K562 (cell line): ENCODE results near the gene FBLN2. TPM values are rescaled to one million over a fixed set of nuclear protein-coding genes. Genes with fewer than 3 reads are reported as not detected.

Experiments used
- BRCA1 ChIP-seq, 2 experiments: fragments of 450-650 bp in 1 of 2; sonication (generic) in 1 of 2; formaldehyde crosslinking in 1 of 2; IDR thresholded peaks; 2 replicates each; pipeline versions ENCODE4 v1.5.0 to v1.6.1; 2017 to 2020; ENCODE audit warnings: mild to moderate bottlenecking in 1 of 2, missing genetic modification reagents in 1 of 2
- E2F4 ChIP-seq: sonication (generic); formaldehyde crosslinking; IDR thresholded peaks from 2 replicates; pipeline ENCODE4 v1.8.0; 2022; ENCODE audit warnings: mild to moderate bottlenecking, low read depth, missing genetic modification reagents
- IRF2 ChIP-seq: sonication (generic); formaldehyde crosslinking; IDR thresholded peaks from 2 replicates; pipeline ENCODE4 v1.8.1; 2022; ENCODE audit warnings: mild to moderate bottlenecking, missing genetic modification reagents
- KDM1A ChIP-seq, 2 experiments: fragments of 450-650 bp; IDR thresholded peaks; 2 replicates each; pipeline ENCODE4 v1.6.1; 2016; ENCODE audit warnings: mild to moderate bottlenecking in 2 of 2
- KLF1 ChIP-seq: fragments of 450-650 bp; IDR thresholded peaks from 2 replicates; pipeline ENCODE4 v1.6.1; 2016; ENCODE audit warnings: missing genetic modification characterization, missing compliant biosample characterization
- KLF10 ChIP-seq: fragments of 250-450 bp; sonication (Bioruptor Pico); IDR thresholded peaks from 2 replicates; pipeline ENCODE4 v1.6.1; 2021; ENCODE audit warnings: matching md5 sums
- MIER1 ChIP-seq: fragments of 450-650 bp; IDR thresholded peaks from 2 replicates; pipeline ENCODE4 v1.6.1; 2016; ENCODE audit warnings: antibody characterized with exemption, mild to moderate bottlenecking, low read depth
- MTF1 ChIP-seq: fragments of 250-450 bp; sonication (Bioruptor Pico); IDR thresholded peaks from 2 replicates; pipeline ENCODE4 v1.9.0; 2021; ENCODE audit warnings: moderate library complexity, mild to moderate bottlenecking, inconsistent platforms, borderline replicate concordance
- NELFE ChIP-seq: IDR thresholded peaks from 2 replicates; pipeline ENCODE4 v1.6.1; 2011; ENCODE audit warnings: mild to moderate bottlenecking; ENCODE audit not compliant: insufficient read depth, insufficient read length
- NEUROD1 ChIP-seq: fragments of 150-350 bp; IDR thresholded peaks from 2 replicates; pipeline ENCODE4 v1.6.1; 2014; ENCODE audit warnings: borderline replicate concordance, low read length, low read depth; ENCODE audit not compliant: partially characterized antibody
- NFATC3 ChIP-seq: fragments of 450-650 bp; IDR thresholded peaks from 2 replicates; pipeline ENCODE4 v1.6.1; 2017; ENCODE audit warnings: mild to moderate bottlenecking
- NONO ChIP-seq, 2 experiments: fragments of 200-400 bp in 1 of 2; fragments of 450-650 bp in 1 of 2; formaldehyde crosslinking in 1 of 2; IDR thresholded peaks; 2 replicates each; pipeline ENCODE4 v1.6.1; 2017; ENCODE audit warnings: low read depth in 2 of 2, mild to moderate bottlenecking in 2 of 2, moderate library complexity in 2 of 2, low read length in 1 of 2
- NRF1 ChIP-seq, 2 experiments: fragments of 450-650 bp; IDR thresholded peaks in 1 of 2; conservative IDR thresholded peaks in 1 of 2; 2 replicates each; pipeline ENCODE4 v1.6.1; 2014; ENCODE audit warnings: mild to moderate bottlenecking in 2 of 2
- POLR2AphosphoS5 ChIP-seq: IDR thresholded peaks from 2 replicates; pipeline ENCODE4 v1.6.1; 2011; ENCODE audit warnings: mild to moderate bottlenecking, low read depth, low read length, moderate library complexity; ENCODE audit not compliant: control insufficient read depth, insufficient read depth
- SMAD3 ChIP-seq: fragments of 450-650 bp; formaldehyde crosslinking; conservative IDR thresholded peaks from 2 replicates; pipeline ENCODE4 v1.4.0; 2020; ENCODE audit warnings: mild to moderate bottlenecking
- SP2 ChIP-seq: IDR thresholded peaks from 2 replicates; pipeline ENCODE4 v1.6.1; 2011; ENCODE audit warnings: mild to moderate bottlenecking, low read depth, low read length, moderate library complexity; ENCODE audit not compliant: poor library complexity, severe bottlenecking; ENCODE audit errors: extremely low read depth
- TAF1 ChIP-seq: IDR thresholded peaks from 2 replicates; pipeline ENCODE4 v1.6.1; 2011; ENCODE audit warnings: mild to moderate bottlenecking, low read length, moderate library complexity; ENCODE audit not compliant: insufficient read depth, control insufficient read depth, severe bottlenecking; ENCODE audit errors: extremely low read depth
- U2AF2 ChIP-seq: fragments of 200-400 bp; formaldehyde crosslinking; optimal IDR thresholded peaks from 2 replicates; pipeline ENCODE3; 2017; ENCODE audit warnings: low read depth, mild to moderate bottlenecking, low read length
- ZC3H11A ChIP-seq: IDR thresholded peaks from 2 replicates; pipeline ENCODE4 v1.6.1; 2012; ENCODE audit warnings: low read depth, low read length, improper control_type of control experiment
- ZFPM2 ChIP-seq: fragments of 250-450 bp; sonication (Bioruptor Pico); IDR thresholded peaks from 2 replicates; pipeline ENCODE4 v1.5.1; 2022; ENCODE audit warnings: mild to moderate bottlenecking
- ZKSCAN8 ChIP-seq: fragments of 200-800 bp; sonication (Bioruptor generic); IDR thresholded peaks from 2 replicates; pipeline ENCODE4 v1.6.1; 2016; ENCODE audit warnings: missing genetic modification characterization, missing compliant biosample characterization
- ZNF175 ChIP-seq: fragments of 200-800 bp; sonication (Bioruptor generic); IDR thresholded peaks from 2 replicates; pipeline ENCODE4 v1.6.1; 2016; ENCODE audit warnings: low read depth, mild to moderate bottlenecking, missing genetic modification characterization, missing compliant biosample characterization
- ZNF184 ChIP-seq: sonication (generic); formaldehyde crosslinking; IDR thresholded peaks from 2 replicates; pipeline ENCODE4 v1.5.0; 2020; ENCODE audit warnings: missing genetic modification reagents
- ZNF224 ChIP-seq: sonication (generic); formaldehyde crosslinking; IDR thresholded peaks from 2 replicates; pipeline ENCODE4 v1.8.0; 2022; ENCODE audit warnings: mild to moderate bottlenecking, missing genetic modification reagents
- polyA plus RNA-seq, 8 experiments: library from polyadenylated mRNA; depleted of rRNA in 4 of 8; stranded (reverse) in 5 of 8; unstranded in 3 of 8; fragments of >200 nt; fragmentation: Nextera tagmentation in 2 of 8; fragmentation: Illumina TruSeq in 1 of 8; extraction: Ambion mirVana in 2 of 8; extraction: Trizol in 1 of 8; gene quantifications; 2 replicates each; pipeline versions ENCODE4 v1.2.1 to v1.2.3, GENCODE V29; 2011 to 2014; ENCODE audit warnings: inconsistent platforms in 1 of 8, missing spikeins in 1 of 8
- total RNA-seq, 7 experiments: library from RNA; depleted of rRNA in 6 of 7; stranded (reverse); fragments of >200 nt in 6 of 7; fragmentation: Illumina TruSeq in 2 of 7; extraction: Trizol in 2 of 7; gene quantifications; 2 replicates each; pipeline versions ENCODE4 v1.2.1 to v1.2.3, GENCODE V29; 2011 to 2021; ENCODE audit warnings: low replicate concordance in 1 of 7
- TF ChIP-seq, protein P1 (sequence below): fragments of 250-450 bp; sonication (Bioruptor Pico); IDR thresholded peaks from 2 replicates; pipeline ENCODE4 v1.8.0; 2021; ENCODE audit warnings: moderate library complexity, mild to moderate bottlenecking, inconsistent platforms
- TF ChIP-seq, protein P2 (sequence below): fragments of 250-450 bp; sonication (Bioruptor Pico); IDR thresholded peaks from 2 replicates; pipeline ENCODE4 v1.4.0; 2020; ENCODE audit warnings: borderline replicate concordance

Gene FBLN2
- total and polyA plus RNA-seq, 9 of the 15 experiments (the other 6 are each of a cell fraction or from before 2014, with no cell fraction given), result 0.03 to 0.10 (median 0.04) TPM; not detected in 6

- TF ChIP-seq ZNF175 (CRISPR knock-in tag) (no peak), U2AF2 (no peak), BRCA1 (IDR thresholded peaks at IDR 0.05) (no peak), BRCA1 (CRISPR knock-in tag; IDR thresholded peaks at IDR 0.05) (0 out of 2 replicates have a peak, but pooled peaks have one; percentile 10), ZNF184 (no peak), MIER1 (no peak), E2F4 (no peak), ZKSCAN8 (no peak), NFATC3 (no peak), KDM1A (IDR thresholded peaks at IDR 0.05) (no peak), TAF1 (no peak), ZC3H11A (no peak), MTF1 (CRISPR knock-in tag) (no peak), NONO (IDR thresholded peaks at IDR 0.05; ENCODE audit: low read depth in 2 of 2, low read length in 1 of 2) (peak in 1 of 2 experiments; percentile 98; a peak in 2 of 4 replicates), NRF1 (conservative IDR thresholded peaks at IDR 0.05 in 1 of 2, IDR thresholded peaks at IDR 0.05 in 1 of 2) (no peak), SP2 (no peak), ZNF224 (CRISPR knock-in tag) (no peak), SMAD3 (CRISPR knock-in tag) (peak; percentile 62; the same call in 1 of the 2 replicates), IRF2 (CRISPR knock-in tag) (no peak), ZFPM2 (CRISPR knock-in tag) (no peak), KLF1 (tag) (no peak), KLF10 (no peak), NEUROD1 (peak; percentile 66), POLR2AphosphoS5 (no peak), NELFE (no peak)
- TF ChIP-seq, protein P1, sequence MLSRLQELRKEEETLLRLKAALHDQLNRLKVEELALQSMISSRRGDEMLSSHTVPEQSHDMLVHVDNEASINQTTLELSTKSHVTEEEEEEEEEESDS (CRISPR knock-in tag), result no peak
- TF ChIP-seq, protein P2, sequence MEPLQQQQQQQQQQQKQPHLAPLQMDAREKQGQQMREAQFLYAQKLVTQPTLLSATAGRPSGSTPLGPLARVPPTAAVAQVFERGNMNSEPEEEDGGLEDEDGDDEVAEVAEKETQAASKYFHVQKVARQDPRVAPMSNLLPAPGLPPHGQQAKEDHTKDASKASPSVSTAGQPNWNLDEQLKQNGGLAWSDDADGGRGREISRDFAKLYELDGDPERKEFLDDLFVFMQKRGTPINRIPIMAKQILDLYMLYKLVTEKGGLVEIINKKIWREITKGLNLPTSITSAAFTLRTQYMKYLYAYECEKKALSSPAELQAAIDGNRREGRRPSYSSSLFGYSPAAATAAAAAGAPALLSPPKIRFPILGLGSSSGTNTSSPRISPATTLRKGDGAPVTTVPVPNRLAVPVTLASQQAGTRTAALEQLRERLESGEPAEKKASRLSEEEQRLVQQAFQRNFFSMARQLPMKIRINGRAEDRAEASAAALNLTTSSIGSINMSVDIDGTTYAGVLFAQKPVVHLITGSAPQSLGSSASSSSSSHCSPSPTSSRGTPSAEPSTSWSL, result no peak
Observed at GRCh38 chr3:13648060-13649001, 99.4 kb downstream of the FBLN2 start (continued).
